HT-29 (cell line): ENCODE data around the gene RGSL1. TPM values are rescaled to one million over a fixed set of nuclear protein-coding genes. Genes with fewer than 3 reads are reported as not detected.
"Not testable (repeated sequence)": the region's sequence is repeated elsewhere in the genome, so short reads cannot be mapped to it uniquely, and the experiment has no call there.

Experiments used
- DNase-seq: peaks from one replicate; pipeline ENCODE4 v3.0.0-alpha.2; 2015; ENCODE audit warnings: low spot score
- total RNA-seq: library from RNA; depleted of rRNA; stranded (reverse); fragments of >200 nt; shearing (Covaris generic); gene quantifications from 2 replicates; pipeline ENCODE4 v1.2.3, GENCODE V29; 2014

RGSL1 gene
- total RNA-seq, 1 experiment from 2014 or later = not detected

- peak; percentile 76 for DNase-seq
Measured at GRCh38 chr1:182446033-182446669, 3.8 kb upstream of the RGSL1 start.

GRCh38 chr1:182447124-182447523 lies 2.8 kb upstream of the RGSL1 start:
- not testable (repeated sequence) for DNase-seq

GRCh38 chr1:182447660-182448059 lies 2.3 kb upstream of the RGSL1 start:
- no peak for DNase-seq

GRCh38 chr1:182453631-182454030 lies 3.7 kb downstream of the RGSL1 start:
- DNase-seq = no peak

GRCh38 chr1:182457844-182458243 lies 7.9 kb downstream of the RGSL1 start:
- no peak for DNase-seq

GRCh38 chr1:182459949-182460348 lies 10.0 kb downstream of the RGSL1 start:
- DNase-seq = no peak

GRCh38 chr1:182460550-182460951 lies 10.6 kb downstream of the RGSL1 start:
- no peak for DNase-seq

GRCh38 chr1:182473556-182473955 lies 23.6 kb downstream of the RGSL1 start:
- DNase-seq = no peak

- DNase-seq = no peak
Measured at GRCh38 chr1:182476625-182477024, 26.7 kb downstream of the RGSL1 start.

- no peak for DNase-seq
Measured at GRCh38 chr1:182478238-182478637, 28.3 kb downstream of the RGSL1 start.

GRCh38 chr1:182484067-182484466 lies 34.1 kb downstream of the RGSL1 start:
- no peak for DNase-seq

- peak; percentile 31 for DNase-seq
Measured at GRCh38 chr1:182484531-182485257, 34.7 kb downstream of the RGSL1 start.

GRCh38 chr1:182485861-182486260 lies 35.9 kb downstream of the RGSL1 start:
- no peak for DNase-seq

GRCh38 chr1:182488803-182489202 lies 38.9 kb downstream of the RGSL1 start:
- DNase-seq = no peak

GRCh38 chr1:182493063-182493462 lies 43.1 kb downstream of the RGSL1 start:
- DNase-seq = no peak

GRCh38 chr1:182495002-182495401 lies 45.1 kb downstream of the RGSL1 start:
- no peak for DNase-seq

GRCh38 chr1:182495693-182496092 lies 45.7 kb downstream of the RGSL1 start:
- DNase-seq = no peak

GRCh38 chr1:182507685-182508084 lies 57.7 kb downstream of the RGSL1 start:
- peak; percentile 34 for DNase-seq

GRCh38 chr1:182515556-182515955 lies 65.6 kb downstream of the RGSL1 start:
- DNase-seq = no peak

- no peak for DNase-seq
Measured at GRCh38 chr1:182520736-182521135, 70.8 kb downstream of the RGSL1 start.

- DNase-seq = no peak
Measured at GRCh38 chr1:182525342-182525741, 75.4 kb downstream of the RGSL1 start.

- no peak for DNase-seq
Measured at GRCh38 chr1:182527680-182528079, 77.7 kb downstream of the RGSL1 start.

- DNase-seq = peak; percentile 16
Measured at GRCh38 chr1:182528206-182528605, 78.3 kb downstream of the RGSL1 start.
